ENCODE results near the gene DDHD1.

The DDHD1 gene

GRCh38 chr14:52987514-52987913, 165.6 kb downstream of the DDHD1 start:
- DNase-seq, result no peak

- DNase-seq, result no peak
These were observed 166.1 kb downstream of the DDHD1 start for GRCh38 chr14:52987042-52987441.

Measured in activated T-cell treated with anti-CD3 and anti-CD28 coated beads for 4 hours (primary cell).